ENCODE results near the gene CDCP1.
A peak's percentile ranks its signal among the peaks of the same experiment; 100 is the strongest.
"Not testable (repeated sequence)": the region's sequence is repeated elsewhere in the genome, so short reads cannot be mapped to it uniquely, and the experiment has no call there.

The CDCP1 gene

GRCh38 chr3:45054196-45054857 is 91.9 kb downstream of the CDCP1 start:
- no peak for DNase-seq

GRCh38 chr3:45053805-45054195 is 92.4 kb downstream of the CDCP1 start:
- DNase-seq: not testable (repeated sequence)

- no peak for DNase-seq
Observed at GRCh38 chr3:45051685-45052084, 94.5 kb downstream of the CDCP1 start.

GRCh38 chr3:45049807-45050206 is 96.4 kb downstream of the CDCP1 start:
- DNase-seq: no peak

- DNase-seq: no peak
Observed at GRCh38 chr3:45048244-45048643, 97.9 kb downstream of the CDCP1 start.

GRCh38 chr3:45043728-45044299 is 102.4 kb downstream of the CDCP1 start:
- DNase-seq: no peak

GRCh38 chr3:45042162-45042561 is 104.0 kb downstream of the CDCP1 start:
- DNase-seq: no peak

- DNase-seq: no peak
Observed at GRCh38 chr3:45041666-45042065, 104.5 kb downstream of the CDCP1 start.

GRCh38 chr3:45037720-45038455 is 108.3 kb downstream of the CDCP1 start:
- peak; percentile 76 for DNase-seq

GRCh38 chr3:45035441-45036301 is 110.5 kb downstream of the CDCP1 start:
- DNase-seq: no peak

GRCh38 chr3:45034612-45035252 is 111.4 kb downstream of the CDCP1 start:
- DNase-seq: no peak

- no peak for DNase-seq
Observed at GRCh38 chr3:45033791-45034190, 112.4 kb downstream of the CDCP1 start.
